ENCODE measurements around the gene PREB.

The PREB gene

DNA sequence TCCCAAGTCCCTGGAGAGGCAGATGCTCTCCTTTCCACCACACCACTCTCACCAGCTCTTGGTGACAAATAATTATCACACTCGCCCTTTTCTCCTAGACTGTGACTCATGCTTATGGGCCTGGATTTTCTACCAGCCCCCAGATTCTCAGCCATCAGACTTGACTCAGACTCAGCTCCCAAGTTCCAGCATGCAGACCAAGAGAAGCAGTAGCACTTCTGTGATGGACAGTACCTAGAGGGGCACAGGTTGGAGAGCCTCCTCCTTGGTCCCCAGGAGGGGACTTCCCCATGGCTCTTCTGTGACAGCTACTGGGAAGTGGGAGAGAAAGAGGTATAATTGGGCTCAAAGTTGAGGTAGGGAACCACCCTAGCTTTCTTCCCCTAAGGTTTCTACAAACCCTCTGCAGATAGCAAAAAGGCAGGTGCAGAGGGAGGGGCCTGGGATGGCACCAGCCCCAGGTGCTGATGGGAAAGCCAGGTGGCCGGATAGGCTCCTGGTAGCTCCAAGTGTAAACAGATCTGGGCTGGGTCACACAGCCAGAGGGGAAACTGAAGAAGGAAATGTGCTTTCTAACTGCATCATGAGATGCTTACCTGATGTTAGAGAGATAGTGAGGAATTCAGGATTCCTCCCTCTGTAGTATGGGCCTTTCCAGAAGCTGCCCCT, 18.5 kb upstream of the PREB start:
- H3K27ac ChIP-seq (ENCODE audit: low read depth, low read length): no peak overlapping the region
- H3K9ac ChIP-seq (ENCODE audit: low read length in 5 of 5): no peak overlapping the region
- H3K4me1 ChIP-seq (ENCODE audit: control insufficient read depth in 5 of 5, insufficient read depth in 5 of 5, low read length in 5 of 5): peaks cover 0 to 11% (median 6%) of the 10 kb centered on the region in 5 donors
- no peaks in the 10 kb centered on the region for H3K9me3 ChIP-seq (ENCODE audit: control insufficient read depth in 5 of 5, low read length in 5 of 5)
- H3K36me3 ChIP-seq (ENCODE audit: control insufficient read depth in 5 of 5, insufficient read depth in 5 of 5, low read length in 5 of 5): no peaks in the 10 kb centered on the region
- H3K4me3 ChIP-seq (ENCODE audit: low read depth in 1 of 5, low read length in 5 of 5): no peak overlapping the region
- peaks cover 0 to 5% (median 0%) of the 10 kb centered on the region in 5 donors for H3K27me3 ChIP-seq (ENCODE audit: control insufficient read depth in 5 of 5, insufficient read depth in 4 of 5, low read length in 5 of 5)

DNA sequence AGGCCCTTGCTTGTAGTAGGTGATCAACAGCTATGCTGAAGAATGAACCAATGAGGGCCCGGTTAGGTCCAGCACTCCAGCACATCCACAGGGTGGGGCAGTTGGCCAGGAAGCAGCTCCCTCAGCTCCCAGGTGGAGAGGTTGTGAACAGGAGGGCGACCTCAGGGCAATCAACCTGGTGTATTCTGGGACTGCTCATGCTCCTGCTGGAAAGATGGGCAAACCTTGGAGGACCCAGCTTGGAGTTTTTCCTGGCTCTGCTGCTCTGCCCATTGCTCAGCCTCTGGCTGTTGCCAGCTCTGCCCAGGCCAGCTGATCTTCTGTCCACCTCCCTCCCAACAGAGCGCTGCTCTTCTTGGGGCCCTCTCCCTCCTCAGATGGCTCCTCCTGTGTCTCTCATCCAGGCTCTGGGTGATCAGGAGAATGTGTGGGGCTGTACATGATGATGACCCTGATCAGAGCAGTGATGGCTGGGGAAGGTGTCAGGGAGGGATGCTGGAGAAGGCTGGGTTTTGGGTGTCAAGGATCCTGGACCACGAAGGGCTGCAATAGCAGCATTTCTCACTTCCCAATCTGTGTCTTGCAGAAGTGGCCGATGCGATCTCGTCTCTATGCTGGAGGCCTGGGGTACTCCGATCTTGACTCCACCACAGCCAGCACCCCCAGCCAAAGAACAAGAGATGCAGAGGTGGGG, 17.8 kb upstream of the PREB start:
- no peak overlapping the region for H3K4me3 ChIP-seq (ENCODE audit: low read depth in 1 of 5, low read length in 5 of 5)
- peaks cover 0 to 11% (median 6%) of the 10 kb centered on the region in 5 donors for H3K4me1 ChIP-seq (ENCODE audit: control insufficient read depth in 5 of 5, insufficient read depth in 5 of 5, low read length in 5 of 5)
- H3K9ac ChIP-seq (ENCODE audit: low read length in 5 of 5): no peak overlapping the region
- peaks cover 0 to 5% (median 0%) of the 10 kb centered on the region in 5 donors for H3K27me3 ChIP-seq (ENCODE audit: control insufficient read depth in 5 of 5, insufficient read depth in 4 of 5, low read length in 5 of 5)
- no peaks in the 10 kb centered on the region for H3K9me3 ChIP-seq (ENCODE audit: control insufficient read depth in 5 of 5, low read length in 5 of 5)
- H3K27ac ChIP-seq (ENCODE audit: low read depth, low read length): no peak overlapping the region
- H3K36me3 ChIP-seq (ENCODE audit: control insufficient read depth in 5 of 5, insufficient read depth in 5 of 5, low read length in 5 of 5): no peaks in the 10 kb centered on the region

GRCh38 chr2:27150639-27151230, 16.3 kb upstream of the PREB start:
- H3K27ac ChIP-seq (ENCODE audit: low read depth, low read length): no peak overlapping the region
- H3K4me3 ChIP-seq (ENCODE audit: low read depth in 1 of 5, low read length in 5 of 5): no peak overlapping the region
- no peaks in the 10 kb centered on the region for H3K9me3 ChIP-seq (ENCODE audit: control insufficient read depth in 5 of 5, low read length in 5 of 5)
- H3K9ac ChIP-seq (ENCODE audit: low read length in 5 of 5): no peak overlapping the region
- H3K36me3 ChIP-seq (ENCODE audit: control insufficient read depth in 5 of 5, insufficient read depth in 5 of 5, low read length in 5 of 5): no peaks in the 10 kb centered on the region
- H3K4me1 ChIP-seq (ENCODE audit: control insufficient read depth in 5 of 5, insufficient read depth in 5 of 5, low read length in 5 of 5): peaks cover 0 to 11% (median 6%) of the 10 kb centered on the region in 5 donors
- peaks cover 0 to 5% (median 0%) of the 10 kb centered on the region in 5 donors for H3K27me3 ChIP-seq (ENCODE audit: control insufficient read depth in 5 of 5, insufficient read depth in 4 of 5, low read length in 5 of 5)

DNA sequence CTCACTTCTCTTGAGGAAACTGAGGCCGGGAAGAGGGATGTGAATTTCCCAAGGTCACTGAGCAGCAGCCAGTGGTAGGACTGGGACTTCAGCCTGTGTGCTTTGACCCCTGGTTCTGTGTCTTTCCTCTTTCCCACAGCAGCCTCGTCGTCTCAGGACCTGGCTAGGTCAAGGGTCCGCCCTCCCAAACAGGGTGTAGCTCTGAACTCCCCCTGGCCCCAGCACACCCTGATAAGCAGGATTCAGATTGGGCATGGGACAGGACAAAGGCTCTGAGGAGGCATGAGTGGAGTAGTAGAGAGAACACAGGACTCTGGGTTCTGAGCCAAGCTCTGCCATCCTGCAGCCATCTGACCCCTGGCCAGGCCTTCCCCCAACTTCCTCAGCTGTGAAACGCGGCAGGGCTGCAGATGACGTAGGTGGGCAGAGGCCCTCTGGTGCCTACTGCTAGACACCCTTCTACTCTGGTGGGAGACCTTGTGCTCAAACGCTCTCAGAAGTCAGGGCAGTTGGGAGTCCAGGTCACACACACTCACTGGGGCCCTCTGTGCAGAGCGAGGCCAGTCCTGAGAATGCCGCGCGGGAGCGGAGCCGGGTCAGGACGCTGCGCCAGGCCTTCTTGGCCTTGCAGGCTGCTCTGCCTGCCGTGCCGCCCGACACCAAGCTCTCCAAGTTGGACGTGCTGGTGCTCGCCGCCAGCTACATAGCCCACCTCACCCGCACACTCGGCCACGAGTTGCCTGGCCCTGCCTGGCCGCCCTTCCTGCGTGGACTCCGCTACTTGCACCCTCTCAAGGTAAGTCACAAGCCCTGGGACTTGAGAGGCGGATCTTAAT, 15.4 kb upstream of the PREB start:
- no peak overlapping the region for H3K4me3 ChIP-seq (ENCODE audit: low read depth in 1 of 5, low read length in 5 of 5)
- H3K4me1 ChIP-seq (ENCODE audit: control insufficient read depth in 5 of 5, insufficient read depth in 5 of 5, low read length in 5 of 5): peaks cover 0 to 11% (median 6%) of the 10 kb centered on the region in 5 donors
- no peaks in the 10 kb centered on the region for H3K9me3 ChIP-seq (ENCODE audit: control insufficient read depth in 5 of 5, low read length in 5 of 5)
- no peak overlapping the region for H3K9ac ChIP-seq (ENCODE audit: low read length in 5 of 5)
- H3K27ac ChIP-seq (ENCODE audit: low read depth, low read length): no peak overlapping the region
- H3K36me3 ChIP-seq (ENCODE audit: control insufficient read depth in 5 of 5, insufficient read depth in 5 of 5, low read length in 5 of 5): no peaks in the 10 kb centered on the region
- peaks cover 0 to 5% (median 0%) of the 10 kb centered on the region in 5 donors for H3K27me3 ChIP-seq (ENCODE audit: control insufficient read depth in 5 of 5, insufficient read depth in 4 of 5, low read length in 5 of 5)

GRCh38 chr2:27148801-27149439, 14.5 kb upstream of the PREB start, which contains the start of gene TCF23:
TSS of gene TCF23 (plus strand) at chr2:27149004. CDS start at chr2:27149134, 130 bp downstream.
- H3K4me1 ChIP-seq (ENCODE audit: control insufficient read depth in 5 of 5, insufficient read depth in 5 of 5, low read length in 5 of 5): peaks cover 0 to 8% (median 6%) of the 10 kb centered on the region in 5 donors
- peaks cover 0 to 5% (median 0%) of the 10 kb centered on the region in 5 donors for H3K27me3 ChIP-seq (ENCODE audit: control insufficient read depth in 5 of 5, insufficient read depth in 4 of 5, low read length in 5 of 5)
- H3K36me3 ChIP-seq (ENCODE audit: control insufficient read depth in 5 of 5, insufficient read depth in 5 of 5, low read length in 5 of 5): no peaks in the 10 kb centered on the region
- no peaks in the 10 kb centered on the region for H3K9me3 ChIP-seq (ENCODE audit: control insufficient read depth in 5 of 5, low read length in 5 of 5)
- H3K9ac ChIP-seq (ENCODE audit: low read length in 5 of 5): no peak within 1 kb of the TSS
- no peak within 1 kb of the TSS for H3K27ac ChIP-seq (ENCODE audit: low read depth, low read length)
- H3K4me3 ChIP-seq (ENCODE audit: low read depth in 1 of 5, low read length in 5 of 5): no peak within 1 kb of the TSS

- Histone ChIP-seq H3K4me3 (ENCODE audit: low read depth in 1 of 5, low read length in 5 of 5) (no peak overlapping the region), H3K36me3 (ENCODE audit: control insufficient read depth in 5 of 5, insufficient read depth in 5 of 5, low read length in 5 of 5) (no peaks in the 10 kb centered on the region), H3K27ac (ENCODE audit: low read depth, low read length) (no peak overlapping the region), H3K4me1 (ENCODE audit: control insufficient read depth in 5 of 5, insufficient read depth in 5 of 5, low read length in 5 of 5) (peaks cover 0 to 8% (median 6%) of the 10 kb centered on the region in 5 donors), H3K9me3 (ENCODE audit: control insufficient read depth in 5 of 5, low read length in 5 of 5) (no peaks in the 10 kb centered on the region), H3K9ac (ENCODE audit: low read length in 5 of 5) (no peak overlapping the region), H3K27me3 (ENCODE audit: control insufficient read depth in 5 of 5, insufficient read depth in 4 of 5, low read length in 5 of 5) (peaks cover 0 to 5% (median 0%) of the 10 kb centered on the region in 5 donors)
Measured at GRCh38 chr2:27147935-27148334, 13.5 kb upstream of the PREB start.

DNA sequence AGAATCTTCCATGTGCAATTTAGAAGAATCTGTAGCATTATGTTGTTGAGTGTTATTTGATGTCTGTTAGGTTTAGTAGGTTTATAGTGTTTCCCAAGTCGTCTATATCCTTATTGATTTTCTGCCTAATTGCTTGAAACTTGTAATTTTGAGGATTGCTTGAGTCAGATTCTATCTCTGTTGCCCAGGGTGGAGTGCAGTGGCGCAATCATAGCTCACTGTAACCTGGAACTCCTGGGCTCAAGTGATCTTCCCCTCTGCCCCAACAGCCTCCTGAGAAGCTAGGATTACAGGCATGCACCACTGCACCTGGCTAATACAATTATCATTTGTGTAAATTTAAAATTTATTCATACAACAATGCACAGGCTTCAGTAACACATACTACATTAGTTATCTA, 11.2 kb upstream of the PREB start:
- Histone ChIP-seq H3K9ac (ENCODE audit: low read length in 5 of 5) (no peak overlapping the region), H3K4me3 (ENCODE audit: low read depth in 1 of 5, low read length in 5 of 5) (no peak overlapping the region), H3K36me3 (ENCODE audit: control insufficient read depth in 5 of 5, insufficient read depth in 5 of 5, low read length in 5 of 5) (no peaks in the 10 kb centered on the region), H3K4me1 (ENCODE audit: control insufficient read depth in 5 of 5, insufficient read depth in 5 of 5, low read length in 5 of 5) (peaks cover 0 to 8% (median 6%) of the 10 kb centered on the region in 5 donors), H3K9me3 (ENCODE audit: control insufficient read depth in 5 of 5, low read length in 5 of 5) (no peaks in the 10 kb centered on the region), H3K27ac (ENCODE audit: low read depth, low read length) (no peak overlapping the region), H3K27me3 (ENCODE audit: control insufficient read depth in 5 of 5, insufficient read depth in 4 of 5, low read length in 5 of 5) (peaks cover 0 to 5% (median 0%) of the 10 kb centered on the region in 5 donors)

DNA sequence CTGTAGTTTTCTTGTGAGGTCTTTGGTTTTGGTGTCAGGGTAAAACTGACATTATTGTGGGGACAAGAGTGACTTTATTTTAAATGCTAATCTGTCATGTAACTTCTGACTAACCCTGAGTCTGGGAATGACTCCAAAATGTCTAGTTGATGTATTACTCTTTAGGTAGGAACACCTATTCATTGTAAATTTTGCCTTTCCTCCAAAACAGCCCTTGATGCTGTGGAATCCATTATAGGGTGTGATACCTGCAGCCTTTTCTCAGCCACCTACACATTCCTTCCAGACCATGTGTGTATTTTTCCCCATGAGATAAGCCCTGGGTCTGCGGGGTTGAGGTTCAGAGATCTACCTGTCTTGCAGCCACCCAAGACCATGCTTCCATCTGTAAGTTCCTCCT, 8.8 kb upstream of the PREB start:
- no peaks in the 10 kb centered on the region for H3K36me3 ChIP-seq (ENCODE audit: control insufficient read depth in 5 of 5, insufficient read depth in 5 of 5, low read length in 5 of 5)
- H3K9me3 ChIP-seq (ENCODE audit: control insufficient read depth in 5 of 5, low read length in 5 of 5): no peaks in the 10 kb centered on the region
- H3K27me3 ChIP-seq (ENCODE audit: control insufficient read depth in 5 of 5, insufficient read depth in 4 of 5, low read length in 5 of 5): no peaks in the 10 kb centered on the region
- no peak overlapping the region for H3K4me3 ChIP-seq (ENCODE audit: low read depth in 1 of 5, low read length in 5 of 5)
- no peak overlapping the region for H3K9ac ChIP-seq (ENCODE audit: low read length in 5 of 5)
- H3K27ac ChIP-seq (ENCODE audit: low read depth, low read length): no peak overlapping the region
- H3K4me1 ChIP-seq (ENCODE audit: control insufficient read depth in 5 of 5, insufficient read depth in 5 of 5, low read length in 5 of 5): no peaks in the 10 kb centered on the region

- H3K36me3 ChIP-seq (ENCODE audit: control insufficient read depth in 5 of 5, insufficient read depth in 5 of 5, low read length in 5 of 5): no peaks in the 10 kb centered on the region
- H3K9ac ChIP-seq (ENCODE audit: low read length in 5 of 5): no peak within 1 kb of the TSS
- no peak within 1 kb of the TSS for H3K4me3 ChIP-seq (ENCODE audit: low read depth in 1 of 5, low read length in 5 of 5)
- H3K27ac ChIP-seq (ENCODE audit: low read depth, low read length): no peak within 1 kb of the TSS
- no peaks in the 10 kb centered on the region for H3K27me3 ChIP-seq (ENCODE audit: control insufficient read depth in 5 of 5, insufficient read depth in 4 of 5, low read length in 5 of 5)
- peaks cover 0 to 3% (median 2%) of the 10 kb centered on the region in 5 donors for H3K4me1 ChIP-seq (ENCODE audit: control insufficient read depth in 5 of 5, insufficient read depth in 5 of 5, low read length in 5 of 5)
- no peaks in the 10 kb centered on the region for H3K9me3 ChIP-seq (ENCODE audit: control insufficient read depth in 5 of 5, low read length in 5 of 5)
Measured at GRCh38 chr2:27139310-27139709, 4.9 kb upstream of the PREB start, which contains the start of gene PRR30. TSS of gene PRR30 (minus strand) at chr2:27139410. CDS start at chr2:27138329, 1,081 bp downstream.
